MCF 10A (cell line): ENCODE measurements around the gene CXorf65. TPM values are rescaled to one million over a fixed set of nuclear protein-coding genes. Genes with fewer than 3 reads are reported as not detected.

Source experiments
- BruUV-seq: library from RNA; stranded (reverse); fragments of 400-500 nt; replicated peaks from 2 replicates; lab custom pipeline; 2021; lab: Mats Ljungman, UMichigan
- CTCF ChIA-PET: fragments of 300-600 bp; sonication (Branson Sonifier 250); formaldehyde crosslinking; extraction: SDS; loops from one replicate; lab custom pipeline; 2021; ENCODE audit warnings: antibody characterized with exemption, inconsistent platforms; lab: Yijun Ruan, JAX
- POLR2A ChIA-PET: fragments of 300-600, 350-650 bp; sonication (Branson Sonifier 250); formaldehyde crosslinking; extraction: SDS; loops from one replicate; lab custom pipeline; 2020; ENCODE audit warnings: antibody characterized with exemption, inconsistent platforms; lab: Yijun Ruan, JAX
- DNase-seq: peaks from one replicate; pipeline ENCODE4 v3.0.0-alpha.2; 2018; ENCODE audit not compliant: unreplicated experiment
- H3K27ac Mint-ChIP-seq: one replicate; pipeline ENCODE4 v1.8.0; 2022; ENCODE audit warnings: mild to moderate bottlenecking, low read depth, mixed read lengths; ENCODE audit not compliant: unreplicated experiment
- H3K27me3 Mint-ChIP-seq: one replicate; pipeline ENCODE4 v1.8.0; 2022; ENCODE audit warnings: mixed read lengths; ENCODE audit not compliant: insufficient read depth, unreplicated experiment
- H3K36me3 Mint-ChIP-seq: one replicate; pipeline ENCODE4 v1.8.0; 2022; ENCODE audit warnings: mild to moderate bottlenecking, moderate library complexity, mixed read lengths; ENCODE audit not compliant: insufficient read depth, unreplicated experiment
- H3K4me1 Mint-ChIP-seq: one replicate; pipeline ENCODE4 v1.8.0; 2022; ENCODE audit warnings: mixed read lengths; ENCODE audit not compliant: insufficient read depth, unreplicated experiment
- H3K4me3 Mint-ChIP-seq: one replicate; pipeline ENCODE4 v1.8.0; 2022; ENCODE audit warnings: mild to moderate bottlenecking, moderate library complexity, mixed read lengths; ENCODE audit not compliant: unreplicated experiment
- H3K9me3 Mint-ChIP-seq: one replicate; pipeline ENCODE4 v1.8.0; 2022; ENCODE audit warnings: mixed read lengths; ENCODE audit not compliant: unreplicated experiment
- CTCF ChIP-seq: fragments of 200-600 bp; IDR thresholded peaks from one replicate; pipeline ENCODE4 v1.8.0; 2022; ENCODE audit warnings: antibody characterized with exemption, mild to moderate bottlenecking; ENCODE audit not compliant: unreplicated experiment
- intact Hi-C: fragments of 100-400 bp; cut with micrococcal nuclease; formaldehyde crosslinking; loops from 2 replicates; pipeline ENCODE4 v1.14.1; 2022
- total RNA-seq: library from RNA; stranded (reverse); gene quantifications from 2 replicates; pipeline ENCODE4 v1.2.3, GENCODE V29; 2022

CXorf65 gene
- total RNA-seq, 1 experiment from 2014 or later: not detected

GRCh38 chrX:71102292-71102691, 4.2 kb downstream of the CXorf65 start:
- H3K27me3 Mint-ChIP-seq: peaks cover 40% of the 10 kb centered on the region
- ChIA-PET POLR2A (interaction anchor here (1.4 kb wide), 1 partner anchor 16 kb away, joined by 5 read pairs; the partner anchor contains the start of gene MED12), CTCF (interaction anchor here (1.0 kb wide), 1 partner anchor 27 kb away, joined by 5 read pairs; no protein-coding TSS in a partner anchor)
- no peak overlapping the region for H3K27ac Mint-ChIP-seq
- no peaks in the 10 kb centered on the region for H3K36me3 Mint-ChIP-seq
- H3K4me3 Mint-ChIP-seq: no peak overlapping the region
- no peak for TF ChIP-seq CTCF
- no peaks in the 10 kb centered on the region for H3K9me3 Mint-ChIP-seq
- DNase-seq: no peak
- intact Hi-C loops: no loop called here
- no TSS peak for BruUV-seq
- no peaks in the 10 kb centered on the region for H3K4me1 Mint-ChIP-seq

GRCh38 chrX:71100581-71101505, 5.7 kb downstream of the CXorf65 start:
- Mint-ChIP-seq H3K36me3 (no peaks in the 10 kb centered on the region), H3K9me3 (no peaks in the 10 kb centered on the region), H3K4me3 (no peak overlapping the region), H3K27me3 (peaks cover 34% of the 10 kb centered on the region), H3K27ac (no peak overlapping the region), H3K4me1 (no peaks in the 10 kb centered on the region)
- ChIA-PET CTCF (interaction anchor here (0.6 kb wide), 1 partner anchor 19 kb away, joined by 5 read pairs; no protein-coding TSS in a partner anchor), POLR2A (no interaction called here)
- no peak for TF ChIP-seq CTCF
- intact Hi-C loops: no loop called here
- no TSS peak for BruUV-seq
- DNase-seq: no peak

- BruUV-seq: no TSS peak
- ChIA-PET POLR2A (no interaction called here), CTCF (interaction anchor here (0.5 to 0.8 kb wide), 2 partner anchors 102 to 1941 kb away, joined by 3 to 4 read pairs; no protein-coding TSS in a partner anchor)
- intact Hi-C loops: no loop called here
- TF ChIP-seq CTCF: no peak
- Mint-ChIP-seq H3K9me3 (no peaks in the 10 kb centered on the region), H3K4me1 (no peaks in the 10 kb centered on the region), H3K4me3 (no peak overlapping the region), H3K36me3 (no peaks in the 10 kb centered on the region), H3K27ac (no peak overlapping the region), H3K27me3 (peaks cover 42% of the 10 kb centered on the region)
- DNase-seq: no peak
Measured at GRCh38 chrX:71099736-71100135, 6.8 kb downstream of the CXorf65 start.

GRCh38 chrX:71098951-71099506, 7.5 kb downstream of the CXorf65 start:
- no peak overlapping the region for H3K4me3 Mint-ChIP-seq
- H3K9me3 Mint-ChIP-seq: no peaks in the 10 kb centered on the region
- H3K27me3 Mint-ChIP-seq: peaks cover 49% of the 10 kb centered on the region
- intact Hi-C loops: no loop called here
- no peaks in the 10 kb centered on the region for H3K36me3 Mint-ChIP-seq
- DNase-seq: no peak
- ChIA-PET CTCF (interaction anchor here (0.5 to 0.8 kb wide), 2 partner anchors 101 to 1940 kb away, joined by 3 to 4 read pairs; no protein-coding TSS in a partner anchor), POLR2A (interaction anchor here (0.7 kb wide), 1 partner anchor 73 kb away, joined by 3 read pairs; no protein-coding TSS in a partner anchor)
- TF ChIP-seq CTCF: no peak
- BruUV-seq: no TSS peak
- H3K27ac Mint-ChIP-seq: no peak overlapping the region
- H3K4me1 Mint-ChIP-seq: no peaks in the 10 kb centered on the region
